HCT116 (cell line): Measurements from ENCODE around the gene LDAH.

Experiments
- CBX3 ChIP-seq: IDR thresholded peaks from 2 replicates; pipeline ENCODE4 v1.6.1; 2012; ENCODE audit warnings: low read depth
- ELF1 ChIP-seq: IDR thresholded peaks from 2 replicates; pipeline ENCODE4 v1.6.1; 2012; ENCODE audit warnings: low read depth, borderline replicate concordance
- EZH2 ChIP-seq: fragments of 200-600 bp; sonication (generic); IDR thresholded peaks from 2 replicates; pipeline ENCODE4 v1.6.1; 2017; ENCODE audit warnings: antibody characterized with exemption, mixed run types
- EZH2phosphoT487 ChIP-seq: fragments of 200-600 bp; IDR thresholded peaks from 2 replicates; pipeline ENCODE4 v1.6.1; 2018; ENCODE audit warnings: antibody characterized with exemption, borderline replicate concordance
- FOSL1 ChIP-seq: IDR thresholded peaks from 2 replicates; pipeline ENCODE4 v1.6.1; 2012; ENCODE audit warnings: low read depth
- JUND ChIP-seq: IDR thresholded peaks from 2 replicates; pipeline ENCODE4 v1.6.1; 2012
- MAX ChIP-seq: IDR thresholded peaks from 2 replicates; pipeline ENCODE4 v1.6.1; 2012
- POLR2A ChIP-seq: IDR thresholded peaks from 2 replicates; pipeline ENCODE4 v1.7.0; 2011; ENCODE audit warnings: borderline replicate concordance; ENCODE audit not compliant: insufficient read depth, insufficient read length; ENCODE audit errors: extremely low read depth
- POLR2AphosphoS5 ChIP-seq: IDR thresholded peaks from 2 replicates; pipeline ENCODE4 v1.6.1; 2011; ENCODE audit warnings: mild to moderate bottlenecking, low read depth, low read length, moderate library complexity
- RAD21 ChIP-seq: IDR thresholded peaks from 2 replicates; pipeline ENCODE4 v1.6.1; 2012; ENCODE audit warnings: low read depth, mild to moderate bottlenecking
- SP1 ChIP-seq: IDR thresholded peaks from 2 replicates; pipeline ENCODE4 v1.6.1; 2012; ENCODE audit warnings: low read depth
- TCF7L2 ChIP-seq: IDR thresholded peaks from 2 replicates; pipeline ENCODE4 v1.7.0; 2011; ENCODE audit warnings: borderline replicate concordance, inconsistent platforms; ENCODE audit not compliant: insufficient read depth, insufficient read length; ENCODE audit errors: extremely low read depth
- TF ChIP-seq, protein P1 (sequence below), 3 experiments: fragments of 200-600 bp in 1 of 3; sonication (generic) in 1 of 3; IDR thresholded peaks in 2 of 3; conservative IDR thresholded peaks in 1 of 3; 2 replicates each; pipeline ENCODE4 v1.5.1; 2012 to 2017; ENCODE audit warnings: low read depth in 2 of 3, low read length in 2 of 3, antibody characterized with exemption in 1 of 3, borderline replicate concordance in 1 of 3, control low read depth in 1 of 3, mild to moderate bottlenecking in 1 of 3, mixed read lengths in 1 of 3, mixed run types in 1 of 3, moderate library complexity in 1 of 3; ENCODE audit not compliant: insufficient read depth in 1 of 3
- TF ChIP-seq, protein P2 (sequence below): IDR thresholded peaks from 2 replicates; pipeline ENCODE4 v1.6.1; 2012; ENCODE audit warnings: low read depth

DNA sequence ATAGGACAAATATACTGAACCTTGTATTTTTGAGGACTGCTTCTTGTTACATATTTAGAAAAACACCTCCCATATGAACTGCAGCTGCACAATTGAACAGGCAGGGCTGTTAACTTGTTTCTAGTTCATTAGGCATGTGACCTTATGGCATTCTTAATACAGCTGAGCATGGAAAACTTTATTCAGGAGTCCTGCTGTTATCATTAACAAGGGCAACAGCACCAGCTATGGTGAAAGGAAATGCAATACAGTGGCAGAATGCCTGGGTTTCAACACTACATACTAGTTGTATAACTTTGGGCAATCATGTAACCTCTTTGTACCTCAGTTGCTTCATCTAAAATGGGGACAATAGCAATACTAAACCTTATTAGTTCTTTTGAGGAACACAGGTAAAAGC, 84.1 kb downstream of the LDAH start:
- no peak for TF ChIP-seq SP1
- TF ChIP-seq, protein P1, sequence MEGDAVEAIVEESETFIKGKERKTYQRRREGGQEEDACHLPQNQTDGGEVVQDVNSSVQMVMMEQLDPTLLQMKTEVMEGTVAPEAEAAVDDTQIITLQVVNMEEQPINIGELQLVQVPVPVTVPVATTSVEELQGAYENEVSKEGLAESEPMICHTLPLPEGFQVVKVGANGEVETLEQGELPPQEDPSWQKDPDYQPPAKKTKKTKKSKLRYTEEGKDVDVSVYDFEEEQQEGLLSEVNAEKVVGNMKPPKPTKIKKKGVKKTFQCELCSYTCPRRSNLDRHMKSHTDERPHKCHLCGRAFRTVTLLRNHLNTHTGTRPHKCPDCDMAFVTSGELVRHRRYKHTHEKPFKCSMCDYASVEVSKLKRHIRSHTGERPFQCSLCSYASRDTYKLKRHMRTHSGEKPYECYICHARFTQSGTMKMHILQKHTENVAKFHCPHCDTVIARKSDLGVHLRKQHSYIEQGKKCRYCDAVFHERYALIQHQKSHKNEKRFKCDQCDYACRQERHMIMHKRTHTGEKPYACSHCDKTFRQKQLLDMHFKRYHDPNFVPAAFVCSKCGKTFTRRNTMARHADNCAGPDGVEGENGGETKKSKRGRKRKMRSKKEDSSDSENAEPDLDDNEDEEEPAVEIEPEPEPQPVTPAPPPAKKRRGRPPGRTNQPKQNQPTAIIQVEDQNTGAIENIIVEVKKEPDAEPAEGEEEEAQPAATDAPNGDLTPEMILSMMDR (IDR thresholded peaks at IDR 0.05 in 2 of 3, conservative IDR thresholded peaks at IDR 0.05 in 1 of 3; ENCODE audit: borderline replicate concordance in 1 of 3, insufficient read depth in 1 of 3, low read depth in 2 of 3, low read length in 2 of 3): no peak
- no peak for TF ChIP-seq RAD21
- TF ChIP-seq EZH2phosphoT487: no peak
- TF ChIP-seq, protein P2, sequence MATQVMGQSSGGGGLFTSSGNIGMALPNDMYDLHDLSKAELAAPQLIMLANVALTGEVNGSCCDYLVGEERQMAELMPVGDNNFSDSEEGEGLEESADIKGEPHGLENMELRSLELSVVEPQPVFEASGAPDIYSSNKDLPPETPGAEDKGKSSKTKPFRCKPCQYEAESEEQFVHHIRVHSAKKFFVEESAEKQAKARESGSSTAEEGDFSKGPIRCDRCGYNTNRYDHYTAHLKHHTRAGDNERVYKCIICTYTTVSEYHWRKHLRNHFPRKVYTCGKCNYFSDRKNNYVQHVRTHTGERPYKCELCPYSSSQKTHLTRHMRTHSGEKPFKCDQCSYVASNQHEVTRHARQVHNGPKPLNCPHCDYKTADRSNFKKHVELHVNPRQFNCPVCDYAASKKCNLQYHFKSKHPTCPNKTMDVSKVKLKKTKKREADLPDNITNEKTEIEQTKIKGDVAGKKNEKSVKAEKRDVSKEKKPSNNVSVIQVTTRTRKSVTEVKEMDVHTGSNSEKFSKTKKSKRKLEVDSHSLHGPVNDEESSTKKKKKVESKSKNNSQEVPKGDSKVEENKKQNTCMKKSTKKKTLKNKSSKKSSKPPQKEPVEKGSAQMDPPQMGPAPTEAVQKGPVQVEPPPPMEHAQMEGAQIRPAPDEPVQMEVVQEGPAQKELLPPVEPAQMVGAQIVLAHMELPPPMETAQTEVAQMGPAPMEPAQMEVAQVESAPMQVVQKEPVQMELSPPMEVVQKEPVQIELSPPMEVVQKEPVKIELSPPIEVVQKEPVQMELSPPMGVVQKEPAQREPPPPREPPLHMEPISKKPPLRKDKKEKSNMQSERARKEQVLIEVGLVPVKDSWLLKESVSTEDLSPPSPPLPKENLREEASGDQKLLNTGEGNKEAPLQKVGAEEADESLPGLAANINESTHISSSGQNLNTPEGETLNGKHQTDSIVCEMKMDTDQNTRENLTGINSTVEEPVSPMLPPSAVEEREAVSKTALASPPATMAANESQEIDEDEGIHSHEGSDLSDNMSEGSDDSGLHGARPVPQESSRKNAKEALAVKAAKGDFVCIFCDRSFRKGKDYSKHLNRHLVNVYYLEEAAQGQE: no peak
- no peak for TF ChIP-seq POLR2AphosphoS5
- no peak for TF ChIP-seq TCF7L2
- no peak for TF ChIP-seq FOSL1
- TF ChIP-seq ELF1: no peak
- TF ChIP-seq MAX: no peak
- TF ChIP-seq POLR2A: no peak
- no peak for TF ChIP-seq CBX3
- TF ChIP-seq EZH2: no peak
- TF ChIP-seq JUND: no peak
